ENCODE measurements around the gene TGFBI. TPM values are rescaled to one million over a fixed set of nuclear protein-coding genes. Genes with fewer than 3 reads are reported as not detected.

The TGFBI gene
- total and polyA plus RNA-seq, 2 experiments from 2014 or later: 2.9 to 10.2 TPM

DNA sequence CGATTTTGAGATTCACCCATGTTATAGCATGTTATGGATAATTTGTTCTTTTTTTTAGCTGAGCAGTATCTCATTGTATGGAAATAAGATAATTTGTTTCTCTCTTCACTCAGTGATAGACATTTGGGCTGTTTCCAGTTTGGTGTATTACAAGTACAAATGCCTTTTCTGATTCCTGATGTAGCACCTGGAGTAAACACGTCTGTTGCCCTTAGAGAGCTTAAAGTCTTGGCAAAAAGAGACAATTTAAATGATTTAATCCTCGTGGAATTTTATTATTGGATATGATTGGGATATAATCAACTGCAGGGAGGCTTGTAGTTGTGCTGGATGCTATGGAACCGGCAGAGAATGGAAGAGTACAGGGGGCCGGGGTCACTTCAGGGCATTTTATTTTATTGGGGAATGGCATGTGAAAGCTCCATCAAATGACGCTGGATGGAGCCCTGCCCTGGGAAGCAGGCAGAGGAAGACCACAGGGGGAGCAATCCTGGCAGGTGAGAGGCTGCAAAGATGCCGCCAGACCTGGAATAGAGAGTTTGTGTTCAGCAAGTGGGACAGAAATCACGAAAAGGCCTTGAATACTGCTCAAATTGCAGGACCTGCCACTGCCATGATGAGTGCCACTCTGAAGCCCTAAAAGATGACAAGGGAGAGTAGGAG lies 31.0 kb upstream of the TGFBI start:
- H3K4me3 ChIP-seq: no peak overlapping the region
- no peak for DNase-seq (ENCODE audit: low read depth in 1 of 2, low spot score in 1 of 2)
- H3K27ac ChIP-seq: no peak overlapping the region
- no peaks in the 10 kb centered on the region for H3K4me1 ChIP-seq (ENCODE audit: low read depth)
- peaks cover 3% of the 10 kb centered on the region for H3K27me3 ChIP-seq
- TF ChIP-seq, protein P1, sequence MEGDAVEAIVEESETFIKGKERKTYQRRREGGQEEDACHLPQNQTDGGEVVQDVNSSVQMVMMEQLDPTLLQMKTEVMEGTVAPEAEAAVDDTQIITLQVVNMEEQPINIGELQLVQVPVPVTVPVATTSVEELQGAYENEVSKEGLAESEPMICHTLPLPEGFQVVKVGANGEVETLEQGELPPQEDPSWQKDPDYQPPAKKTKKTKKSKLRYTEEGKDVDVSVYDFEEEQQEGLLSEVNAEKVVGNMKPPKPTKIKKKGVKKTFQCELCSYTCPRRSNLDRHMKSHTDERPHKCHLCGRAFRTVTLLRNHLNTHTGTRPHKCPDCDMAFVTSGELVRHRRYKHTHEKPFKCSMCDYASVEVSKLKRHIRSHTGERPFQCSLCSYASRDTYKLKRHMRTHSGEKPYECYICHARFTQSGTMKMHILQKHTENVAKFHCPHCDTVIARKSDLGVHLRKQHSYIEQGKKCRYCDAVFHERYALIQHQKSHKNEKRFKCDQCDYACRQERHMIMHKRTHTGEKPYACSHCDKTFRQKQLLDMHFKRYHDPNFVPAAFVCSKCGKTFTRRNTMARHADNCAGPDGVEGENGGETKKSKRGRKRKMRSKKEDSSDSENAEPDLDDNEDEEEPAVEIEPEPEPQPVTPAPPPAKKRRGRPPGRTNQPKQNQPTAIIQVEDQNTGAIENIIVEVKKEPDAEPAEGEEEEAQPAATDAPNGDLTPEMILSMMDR (IDR thresholded peaks at IDR 0.05; ENCODE audit: low read depth, low read length): no peak
- no peaks in the 10 kb centered on the region for H3K9me3 ChIP-seq (ENCODE audit: low read depth)
- no peaks in the 10 kb centered on the region for H3K36me3 ChIP-seq

DNA sequence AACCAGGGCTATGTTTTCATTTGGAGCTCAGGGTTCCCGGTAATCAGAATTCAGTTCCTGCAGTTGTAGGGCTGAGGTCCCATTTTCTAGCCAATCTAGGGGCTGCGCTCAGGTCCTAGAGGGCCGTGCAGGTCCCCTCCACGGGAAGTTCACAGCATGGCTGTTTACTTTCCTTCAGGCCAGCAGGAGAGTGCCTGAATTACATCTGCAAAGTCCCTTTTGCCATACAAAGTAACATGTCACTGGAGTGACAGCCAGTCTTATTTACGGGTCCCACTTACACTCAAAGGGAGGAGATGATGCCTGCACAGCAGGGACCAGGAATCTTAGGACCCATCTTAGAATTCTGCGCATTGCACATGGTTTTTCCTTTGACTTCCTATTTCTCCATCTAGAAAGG lies 29.9 kb upstream of the TGFBI start:
- Histone ChIP-seq H3K27ac (no peak overlapping the region), H3K27me3 (peaks cover 3% of the 10 kb centered on the region), H3K4me1 (ENCODE audit: low read depth) (no peaks in the 10 kb centered on the region), H3K4me3 (no peak overlapping the region), H3K36me3 (no peaks in the 10 kb centered on the region), H3K9me3 (ENCODE audit: low read depth) (no peaks in the 10 kb centered on the region)
- no peak for DNase-seq (ENCODE audit: low read depth in 1 of 2, low spot score in 1 of 2)
- TF ChIP-seq, protein P1 (IDR thresholded peaks at IDR 0.05; ENCODE audit: low read depth, low read length): no peak

DNA sequence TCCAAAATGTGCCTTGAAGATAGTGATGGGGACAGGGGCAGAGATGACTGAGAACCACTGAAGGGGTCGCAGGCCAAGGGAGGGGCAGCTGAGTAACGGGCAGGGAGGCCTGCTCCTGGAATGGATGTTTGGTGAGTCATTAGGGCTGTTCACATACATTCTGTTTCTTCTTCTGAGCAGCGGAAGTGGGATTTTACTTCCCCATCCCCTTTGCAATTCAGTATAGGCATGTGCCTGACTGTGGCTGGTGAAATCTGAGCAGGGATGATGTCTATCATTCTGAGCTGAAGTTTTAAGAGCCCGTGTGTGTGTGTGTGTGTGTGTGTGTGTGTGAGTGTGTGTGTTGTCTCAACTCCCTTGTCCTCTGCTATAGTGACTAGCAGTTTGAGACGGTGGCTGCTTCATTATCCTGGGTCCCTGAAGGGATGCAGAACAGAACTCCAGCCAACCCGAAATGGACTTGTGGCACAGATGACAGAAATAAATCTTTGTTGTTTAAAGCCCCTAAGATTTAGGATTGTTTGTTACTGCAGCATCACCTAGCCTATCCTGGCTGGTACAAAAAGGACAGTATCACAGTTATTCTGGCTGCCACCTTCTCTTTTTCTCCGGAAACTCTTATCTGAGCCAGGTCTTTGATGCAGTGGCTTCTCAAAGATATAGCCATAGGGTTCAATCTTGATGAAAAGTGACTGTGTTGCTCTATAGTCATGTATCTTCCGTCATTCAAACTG lies 29.2 kb upstream of the TGFBI start:
- H3K9me3 ChIP-seq (ENCODE audit: low read depth): no peaks in the 10 kb centered on the region
- no peak overlapping the region for H3K27ac ChIP-seq
- peaks cover 3% of the 10 kb centered on the region for H3K27me3 ChIP-seq
- DNase-seq (ENCODE audit: low read depth in 1 of 2, low spot score in 1 of 2): peak in 1 of 2 donors; percentile 66
- no peaks in the 10 kb centered on the region for H3K36me3 ChIP-seq
- no peaks in the 10 kb centered on the region for H3K4me1 ChIP-seq (ENCODE audit: low read depth)
- TF ChIP-seq, protein P1 (IDR thresholded peaks at IDR 0.05; ENCODE audit: low read depth, low read length): no peak
- H3K4me3 ChIP-seq: no peak overlapping the region

DNA sequence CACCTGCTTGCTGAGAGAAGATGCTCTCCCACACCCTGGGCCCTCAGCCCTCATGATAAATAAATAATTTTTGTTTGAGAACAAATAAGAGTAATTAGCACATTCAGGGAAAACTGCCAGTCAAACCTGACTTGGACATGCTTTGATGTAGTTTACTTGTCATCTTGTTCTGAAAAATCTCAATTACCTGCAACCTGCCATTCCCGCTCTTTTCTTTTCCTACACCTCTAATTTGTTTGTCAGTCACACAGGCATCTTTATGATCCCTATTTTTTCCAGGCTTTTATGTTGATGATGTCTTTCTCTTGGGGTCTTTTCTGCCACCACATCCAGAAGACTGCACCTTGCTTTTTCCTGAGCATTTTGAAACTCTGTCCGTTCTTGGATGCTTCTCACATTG lies 28.6 kb upstream of the TGFBI start:
- DNase-seq (ENCODE audit: low read depth in 1 of 2, low spot score in 1 of 2): no peak
- Histone ChIP-seq H3K27ac (no peak overlapping the region), H3K36me3 (no peaks in the 10 kb centered on the region), H3K4me1 (ENCODE audit: low read depth) (no peaks in the 10 kb centered on the region), H3K27me3 (peaks cover 3% of the 10 kb centered on the region), H3K4me3 (no peak overlapping the region), H3K9me3 (ENCODE audit: low read depth) (no peaks in the 10 kb centered on the region)
- TF ChIP-seq, protein P1 (IDR thresholded peaks at IDR 0.05; ENCODE audit: low read depth, low read length): no peak

DNA sequence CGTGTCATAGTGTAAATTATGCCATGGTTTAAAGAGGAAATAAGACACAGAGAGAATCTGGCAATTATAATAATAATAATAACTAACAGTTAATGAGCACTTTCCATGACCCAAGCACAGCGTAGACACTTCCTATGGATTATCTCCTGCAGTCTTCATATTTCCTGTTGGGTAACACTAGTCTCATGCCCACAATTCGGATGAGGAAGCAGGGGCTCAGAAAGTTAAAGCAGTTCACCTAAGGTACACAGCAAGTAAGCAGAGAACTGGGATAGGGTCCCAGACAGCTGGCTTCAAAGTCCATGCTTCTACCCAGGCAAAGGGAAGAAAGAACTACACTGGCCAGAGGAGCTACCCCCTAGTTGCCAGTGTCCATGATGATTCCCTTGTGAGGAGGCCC lies 27.9 kb upstream of the TGFBI start:
- TF ChIP-seq, protein P1 (IDR thresholded peaks at IDR 0.05; ENCODE audit: low read depth, low read length): no peak
- Histone ChIP-seq H3K9me3 (ENCODE audit: low read depth) (no peaks in the 10 kb centered on the region), H3K4me3 (no peak overlapping the region), H3K4me1 (ENCODE audit: low read depth) (no peaks in the 10 kb centered on the region), H3K27ac (no peak overlapping the region), H3K27me3 (peaks cover under 1% of the 10 kb centered on the region), H3K36me3 (no peaks in the 10 kb centered on the region)
- DNase-seq (ENCODE audit: low read depth in 1 of 2, low spot score in 1 of 2): peak in 1 of 2 donors; percentile 51

Measured in cardiac muscle cell (in vitro differentiated cells and primary cell).